ENCODE results near the gene MICALL2.

The MICALL2 gene

DNA sequence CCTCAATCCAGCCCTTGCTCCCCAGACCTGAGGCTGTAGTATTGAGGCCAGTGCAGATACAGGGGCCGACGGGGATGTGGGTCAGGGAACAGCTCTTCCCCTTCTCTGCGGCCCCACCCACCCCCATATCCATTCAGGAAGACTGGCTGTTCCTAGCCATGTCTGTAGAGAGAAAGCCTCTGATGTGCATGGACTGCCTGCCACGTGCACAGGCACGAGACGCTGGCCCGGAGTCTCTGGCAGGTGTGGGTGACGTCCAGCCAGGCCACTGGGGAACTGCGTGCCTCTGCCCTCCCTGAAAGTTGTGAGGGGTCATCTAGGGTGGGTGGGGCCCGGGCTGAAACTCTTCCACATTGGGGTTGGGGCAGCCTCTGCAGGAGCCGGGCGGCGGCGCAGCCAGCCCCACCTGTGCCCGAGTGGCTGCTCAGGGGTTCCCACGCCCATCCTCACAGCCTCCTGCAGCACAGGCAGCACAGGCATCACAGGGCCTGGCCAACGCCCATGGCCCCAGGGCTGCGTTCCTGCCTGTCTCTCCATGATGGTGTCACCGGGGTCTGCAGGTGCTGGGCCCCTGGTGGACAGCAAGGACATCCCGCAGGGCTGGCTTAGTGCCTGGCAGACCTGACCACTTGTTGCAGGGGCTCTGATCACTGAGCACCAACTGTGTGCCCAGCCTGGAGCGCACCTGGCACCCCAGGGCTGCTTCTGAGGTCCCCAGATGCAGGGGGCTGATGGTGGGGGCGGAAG, 27.5 kb downstream of the MICALL2 start:
- DNase-seq, result no peak

GRCh38 chr7:1431226-1431625, 28.0 kb downstream of the MICALL2 start:
- DNase-seq, result no peak

DNA sequence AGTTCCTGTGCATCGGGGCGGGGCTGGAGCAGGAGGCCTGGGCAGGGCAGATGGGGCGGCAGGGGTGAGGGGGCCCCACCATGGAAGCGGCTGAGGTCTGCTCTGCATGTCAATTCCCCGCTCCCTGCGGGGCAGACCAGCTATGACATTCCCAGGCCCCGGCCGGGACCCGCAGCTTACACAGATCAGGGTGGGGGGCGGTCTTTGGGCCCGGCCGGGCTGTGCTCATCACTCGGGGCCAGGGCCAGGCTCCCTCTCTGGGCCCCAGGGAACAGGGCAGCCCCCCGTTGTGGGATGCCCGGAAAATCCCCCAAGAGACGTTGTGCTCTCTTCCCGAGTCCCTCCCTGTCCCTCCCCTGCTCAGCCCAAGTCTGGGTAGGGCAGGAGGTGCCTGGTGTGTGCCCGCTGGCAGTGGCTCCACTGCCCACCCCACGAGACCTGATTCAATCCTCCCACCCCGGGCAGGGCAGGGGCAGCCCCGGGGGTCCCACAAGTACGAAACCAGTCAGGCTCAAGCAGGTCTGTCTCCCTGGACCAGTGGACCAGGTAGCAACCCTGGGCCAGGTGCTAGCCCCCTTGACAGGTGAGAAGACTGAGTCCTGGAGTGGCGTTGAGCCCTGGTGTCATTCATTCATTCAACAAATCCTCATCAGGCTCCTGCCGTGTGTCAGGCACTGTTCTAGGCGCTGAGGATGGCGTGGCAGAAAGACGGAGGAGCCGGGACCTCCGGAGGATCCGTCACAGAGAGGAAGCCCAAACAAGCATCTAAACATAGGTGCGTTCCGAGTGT, 29.0 kb downstream of the MICALL2 start:
- no peak for DNase-seq

- no peak for DNase-seq
These were observed 30.2 kb downstream of the MICALL2 start for GRCh38 chr7:1428941-1429501.

DNA sequence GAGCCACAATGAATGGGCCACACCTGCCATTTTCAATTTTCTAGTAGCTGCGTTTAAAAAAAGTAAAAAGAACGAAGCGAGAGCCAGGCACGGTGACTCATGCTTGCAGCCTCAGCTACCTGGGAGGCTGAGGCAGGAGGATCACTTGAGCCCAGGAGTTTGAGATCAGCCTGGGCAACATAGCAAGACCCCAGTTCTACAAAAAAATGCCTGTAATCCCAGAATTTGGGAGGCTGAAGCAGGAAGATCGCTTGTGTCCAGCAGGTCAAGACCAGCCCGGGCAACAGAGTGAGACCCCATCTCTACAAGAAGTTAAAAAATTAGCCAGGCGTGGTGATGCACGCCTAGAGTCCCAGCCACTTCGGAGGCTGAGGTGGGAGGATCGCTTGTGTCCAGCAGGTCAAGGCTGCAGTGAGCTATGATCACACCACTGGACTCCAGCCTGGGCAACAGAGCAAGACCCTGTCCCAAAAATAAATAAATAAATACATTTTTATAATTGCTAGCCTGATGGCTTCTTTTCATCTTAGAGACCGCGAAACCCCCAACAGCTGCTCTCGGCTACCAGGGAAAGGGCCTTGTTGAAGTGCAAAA, 32.1 kb downstream of the MICALL2 start:
- DNase-seq, result no peak

- DNase-seq, result no peak
These were observed 32.8 kb downstream of the MICALL2 start for GRCh38 chr7:1426474-1426873.

DNA sequence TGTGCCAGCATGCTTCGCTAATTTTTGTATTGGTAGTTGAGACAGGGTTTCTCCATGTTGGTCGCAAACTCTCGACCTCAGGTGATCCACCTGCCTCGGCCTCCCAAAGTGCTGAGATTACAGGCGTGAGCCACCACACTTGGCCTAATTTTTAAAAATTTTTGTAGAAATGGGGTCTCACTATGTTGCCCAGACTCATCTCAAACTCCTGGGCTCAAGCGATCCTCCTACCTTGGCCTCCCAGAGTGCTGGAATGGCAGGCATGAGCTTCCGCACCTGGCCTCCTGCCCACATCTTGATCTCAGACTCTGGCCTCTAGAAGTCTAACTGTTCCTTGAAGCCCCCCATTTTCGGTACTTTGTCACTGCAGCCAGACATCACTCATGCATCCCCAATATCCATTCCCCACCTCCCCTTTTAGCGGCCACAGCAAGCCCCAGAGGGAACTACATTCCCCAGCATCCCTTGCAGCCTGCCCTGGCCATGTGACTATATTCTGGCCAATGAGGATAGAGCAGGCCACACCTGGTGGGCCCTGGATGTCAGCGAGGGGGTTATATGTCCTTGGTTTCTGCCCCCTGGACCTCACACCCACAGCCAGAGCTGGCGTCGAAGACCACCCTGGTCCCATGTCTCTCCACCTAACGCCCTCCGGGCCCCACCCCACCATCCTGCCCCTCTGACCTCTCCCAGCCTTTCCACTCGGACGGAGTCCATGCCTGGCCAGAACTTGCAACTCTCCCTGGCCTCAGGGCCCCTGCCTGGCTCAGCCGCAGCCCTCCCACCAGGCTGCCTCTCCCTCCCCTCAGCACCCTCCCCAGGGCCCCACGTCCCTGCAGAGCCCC, 33.8 kb downstream of the MICALL2 start:
- no peak for DNase-seq

DNA sequence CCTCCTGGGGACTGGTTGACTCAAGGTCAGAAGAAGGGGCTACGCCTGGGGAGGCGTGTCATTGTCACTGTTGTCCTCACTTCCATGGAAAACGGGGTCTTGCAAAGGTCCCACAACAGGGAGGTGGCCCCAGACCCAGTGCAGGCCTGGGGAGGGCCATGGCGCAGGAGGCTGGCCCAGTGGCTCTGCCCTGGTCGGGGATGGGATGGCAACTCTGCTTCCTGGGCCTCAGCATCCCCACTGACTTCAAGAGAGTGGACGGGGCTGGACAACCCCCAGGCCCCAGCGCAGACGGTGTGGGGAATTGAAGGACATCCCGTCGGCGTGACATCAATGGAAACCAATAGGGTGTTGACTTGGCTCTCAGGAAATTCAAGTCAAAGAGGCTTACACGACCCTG, 35.2 kb downstream of the MICALL2 start:
- no peak for DNase-seq

DNA sequence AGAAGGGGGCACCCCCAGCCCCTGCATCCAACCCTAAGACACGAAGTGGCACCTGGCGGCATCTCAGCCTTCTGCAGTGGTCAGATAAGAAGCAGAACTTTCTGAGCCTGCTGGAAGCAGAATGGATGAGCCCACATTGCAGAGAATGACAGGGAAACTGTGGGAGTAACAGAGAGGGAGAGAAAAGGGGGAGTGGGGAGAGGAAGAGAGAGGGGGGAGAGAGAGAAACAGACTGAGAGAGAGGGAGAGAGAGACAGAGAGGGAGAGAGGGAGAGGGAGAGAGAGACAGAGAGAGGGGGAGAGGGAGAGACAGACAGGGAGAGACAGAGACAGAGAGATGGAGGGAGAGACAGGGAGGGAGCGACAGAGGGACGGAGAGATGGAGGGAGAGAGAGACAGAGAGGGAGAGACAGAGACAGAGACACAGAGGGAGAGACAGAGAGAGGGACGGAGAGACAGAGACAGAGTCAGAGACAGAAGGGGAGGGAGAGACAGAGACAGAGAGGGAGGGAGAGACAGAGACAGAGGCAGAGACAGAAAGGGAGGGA, 35.9 kb downstream of the MICALL2 start:
- no peak for DNase-seq

DNA sequence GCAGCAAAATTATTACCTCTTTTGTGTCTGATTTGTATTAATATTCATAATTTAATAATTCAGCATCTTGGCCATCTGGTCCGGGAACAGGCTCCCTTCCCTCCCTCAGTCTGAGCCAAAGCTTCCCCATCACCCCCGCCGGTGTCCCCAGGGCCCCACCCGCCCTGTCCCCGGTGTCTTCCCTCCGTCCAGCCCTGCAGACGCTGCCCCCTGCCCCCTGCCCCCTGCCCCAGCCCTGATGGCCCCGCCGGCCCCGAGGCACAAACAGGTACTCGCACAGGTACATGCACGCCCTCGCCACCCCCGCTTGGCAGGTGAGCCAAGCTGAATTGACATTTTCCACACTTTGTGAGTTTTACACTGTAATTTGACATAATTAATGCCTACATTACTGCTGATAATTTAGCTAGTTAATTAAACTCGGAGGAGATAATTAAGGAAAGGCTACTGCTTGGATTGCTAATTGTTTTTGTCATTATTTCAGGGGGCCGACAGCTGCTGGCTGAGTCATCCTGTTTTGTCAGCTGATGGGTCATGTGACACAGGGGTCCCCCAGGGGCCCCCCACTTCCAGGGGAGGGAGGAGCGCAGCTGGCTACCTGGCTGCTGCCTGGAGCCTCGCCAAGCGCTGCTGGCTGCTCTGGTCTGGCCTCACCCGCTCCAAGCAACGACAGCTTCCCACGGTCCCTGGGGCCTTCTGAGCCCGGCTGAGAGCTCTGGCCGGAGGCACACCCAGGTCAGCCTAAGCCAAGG, 36.6 kb downstream of the MICALL2 start:
- DNase-seq, result no peak

- DNase-seq, result no peak
These were observed 37.3 kb downstream of the MICALL2 start for GRCh38 chr7:1421946-1422345.

- DNase-seq, result no peak
These were observed 38.1 kb downstream of the MICALL2 start for GRCh38 chr7:1421020-1421790.

GRCh38 chr7:1419688-1420087, 39.6 kb downstream of the MICALL2 start:
- DNase-seq, result no peak

DNA sequence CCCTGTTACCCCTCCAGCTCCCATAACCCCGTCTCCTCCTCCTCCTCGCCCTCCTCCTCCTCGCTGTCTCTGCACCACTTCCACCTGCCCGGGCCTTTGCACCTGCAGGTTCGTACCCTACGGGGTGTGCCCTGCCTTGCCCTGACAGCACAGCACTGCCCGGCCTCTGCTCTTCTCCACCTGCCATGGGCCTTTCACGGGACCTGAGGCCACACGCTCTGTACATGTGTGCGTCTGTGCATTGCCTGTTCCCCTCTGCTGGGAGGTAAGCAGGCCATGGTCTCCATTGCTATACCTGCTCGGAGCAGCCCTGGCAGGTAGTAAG, 40.0 kb downstream of the MICALL2 start:
- no peak for DNase-seq

DNA sequence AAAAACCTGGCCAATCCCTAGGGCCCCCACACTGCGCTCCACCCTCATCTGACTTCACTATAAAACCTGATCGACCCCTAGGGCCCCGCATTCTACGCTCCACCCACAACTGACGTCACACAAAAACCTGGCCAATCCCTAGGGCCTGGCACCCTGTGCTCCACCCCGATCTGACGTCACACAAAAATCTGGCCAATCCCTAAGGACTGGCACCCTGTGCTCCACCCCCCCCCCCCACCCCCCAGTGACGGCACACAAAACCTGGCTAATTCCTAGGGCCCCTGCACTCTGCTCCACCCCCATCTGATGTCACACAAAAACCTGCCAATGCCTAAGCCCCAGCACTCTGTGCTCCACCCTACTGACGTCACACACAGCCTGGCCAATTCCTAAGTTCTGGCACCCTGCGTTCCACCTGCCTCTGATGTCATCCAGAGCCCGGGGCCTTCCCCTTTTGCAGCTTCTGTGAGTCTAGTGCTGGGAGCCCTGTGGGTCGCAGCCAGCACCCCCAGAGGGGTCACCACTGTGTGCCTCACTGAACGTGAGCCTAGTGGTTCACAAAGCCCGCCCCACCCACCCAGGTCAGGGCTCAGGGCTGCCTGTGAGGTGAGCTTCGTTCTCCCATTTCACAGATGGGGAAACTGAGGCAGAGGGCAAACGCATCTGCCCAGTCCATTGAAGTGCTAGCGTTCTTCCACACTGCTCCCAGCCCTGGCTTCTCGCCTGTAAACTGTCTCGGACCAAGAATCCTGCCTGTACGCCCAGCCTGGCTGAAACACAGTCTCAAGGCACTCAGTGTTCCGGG, 40.6 kb downstream of the MICALL2 start:
- no peak for DNase-seq

- DNase-seq, result no peak
These were observed 43.8 kb downstream of the MICALL2 start for GRCh38 chr7:1415389-1415990.

DNA sequence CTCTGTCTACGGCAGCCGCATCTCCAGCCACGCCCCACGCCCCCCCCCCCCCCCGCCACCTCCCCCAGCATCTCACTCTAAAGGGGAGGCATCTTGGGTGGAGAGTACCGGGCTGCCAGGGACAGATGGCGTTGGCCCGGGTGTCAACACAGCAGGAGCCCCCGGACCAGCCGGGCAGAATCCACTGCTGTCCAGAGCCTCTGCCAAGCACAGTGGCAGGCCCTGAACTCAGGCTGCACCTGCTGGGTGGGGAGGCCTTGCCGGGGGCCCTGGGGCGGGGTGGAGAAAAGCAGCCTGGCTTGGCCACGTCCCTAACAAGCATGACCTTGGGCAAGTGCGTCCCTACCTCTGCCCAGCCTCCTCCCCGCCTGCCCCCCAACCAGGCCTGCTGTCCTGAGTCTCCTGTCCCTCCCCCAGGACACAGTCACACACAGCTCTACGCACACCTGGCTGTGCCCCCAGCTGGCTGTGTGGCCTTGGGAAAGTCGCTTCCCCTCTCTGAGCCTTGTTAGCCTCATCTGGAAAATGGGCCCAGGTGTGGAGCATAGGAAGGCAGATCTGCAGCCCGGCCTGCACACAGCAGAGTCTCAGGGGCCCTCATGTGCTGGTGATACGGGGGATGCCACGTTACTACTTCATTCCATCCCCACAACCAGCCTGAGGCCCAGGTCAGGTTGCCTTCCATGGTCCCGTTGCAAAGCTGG, 45.2 kb downstream of the MICALL2 start:
- DNase-seq, result no peak

DNA sequence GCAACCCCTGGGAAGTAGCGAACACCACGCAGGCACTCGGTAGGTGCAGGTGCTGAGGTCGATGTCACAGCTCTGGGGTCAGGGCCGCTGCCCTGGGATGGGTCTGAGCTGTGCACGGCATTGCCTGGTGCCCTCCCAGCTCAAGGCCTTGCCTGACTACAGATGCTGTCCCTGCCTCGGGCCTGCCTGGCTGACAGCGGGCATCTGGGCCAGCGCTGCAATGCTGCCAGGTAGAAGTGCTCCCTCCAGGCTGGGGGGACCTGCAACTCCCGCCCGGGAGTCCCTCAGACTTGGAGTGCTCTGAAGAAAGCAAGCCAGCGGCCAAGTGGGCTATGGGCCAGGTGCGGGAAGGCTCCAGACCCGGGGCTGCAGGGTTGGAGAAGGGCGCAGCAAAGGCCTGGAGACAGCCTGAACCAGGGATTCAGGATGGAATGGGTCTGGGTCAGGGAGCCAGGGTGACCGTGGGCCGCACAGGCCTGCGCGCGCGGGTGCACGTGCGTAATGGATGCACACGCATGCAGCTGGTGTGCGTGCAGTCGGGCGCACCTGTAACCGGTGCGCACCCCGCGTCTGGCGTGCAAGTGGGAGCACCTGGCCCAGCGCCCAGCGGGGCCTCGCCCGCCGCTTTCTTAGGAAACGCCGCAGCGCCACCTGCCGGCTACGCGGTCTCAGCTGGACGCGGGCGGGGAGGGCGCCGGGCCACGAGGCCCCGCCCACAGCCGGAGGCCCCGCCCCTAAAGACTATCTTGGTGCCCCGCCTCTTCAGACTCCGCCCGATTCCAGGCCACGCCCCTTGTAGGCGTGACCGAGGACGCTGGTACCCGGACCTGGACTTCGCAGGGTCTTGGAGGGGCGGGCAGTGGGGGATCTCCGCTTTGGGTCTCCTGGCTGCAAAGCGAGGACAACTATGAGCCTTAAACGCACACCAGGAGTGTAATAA, 46.7 kb downstream of the MICALL2 start:
- peak; percentile 52 for DNase-seq

All from NCI-H2227 treated with DMSO at 0.1 percent for 48 hours (cell line).